Tibial nerve (tissue), 4 donors: ENCODE measurements around the gene DCXR.

Experiments
- EP300 ChIP-seq, 2 donors: sonication (generic); formaldehyde crosslinking; IDR thresholded peaks; one replicate each; pipeline ENCODE4 v1.6.1; 2017; ENCODE audit warnings: antibody characterized with exemption in 2 of 2, mild to moderate bottlenecking in 1 of 2
- POLR2A ChIP-seq, 2 donors: fragments of 450-650 bp; IDR thresholded peaks; one replicate each; pipeline ENCODE4 v1.6.1; 2017; ENCODE audit warnings: antibody characterized with exemption in 2 of 2, mild to moderate bottlenecking in 2 of 2, moderate library complexity in 2 of 2
- TF ChIP-seq, protein P1 (sequence below), 5 experiments: fragments of 200-600 bp in 3 of 5; fragments of 450-650 bp in 2 of 5; sonication (generic) in 3 of 5; IDR thresholded peaks; one replicate each; pipeline ENCODE4 v1.5.1; 2016 to 2019; ENCODE audit warnings: antibody characterized with exemption in 5 of 5, mild to moderate bottlenecking in 3 of 5, moderate library complexity in 2 of 5

DNA sequence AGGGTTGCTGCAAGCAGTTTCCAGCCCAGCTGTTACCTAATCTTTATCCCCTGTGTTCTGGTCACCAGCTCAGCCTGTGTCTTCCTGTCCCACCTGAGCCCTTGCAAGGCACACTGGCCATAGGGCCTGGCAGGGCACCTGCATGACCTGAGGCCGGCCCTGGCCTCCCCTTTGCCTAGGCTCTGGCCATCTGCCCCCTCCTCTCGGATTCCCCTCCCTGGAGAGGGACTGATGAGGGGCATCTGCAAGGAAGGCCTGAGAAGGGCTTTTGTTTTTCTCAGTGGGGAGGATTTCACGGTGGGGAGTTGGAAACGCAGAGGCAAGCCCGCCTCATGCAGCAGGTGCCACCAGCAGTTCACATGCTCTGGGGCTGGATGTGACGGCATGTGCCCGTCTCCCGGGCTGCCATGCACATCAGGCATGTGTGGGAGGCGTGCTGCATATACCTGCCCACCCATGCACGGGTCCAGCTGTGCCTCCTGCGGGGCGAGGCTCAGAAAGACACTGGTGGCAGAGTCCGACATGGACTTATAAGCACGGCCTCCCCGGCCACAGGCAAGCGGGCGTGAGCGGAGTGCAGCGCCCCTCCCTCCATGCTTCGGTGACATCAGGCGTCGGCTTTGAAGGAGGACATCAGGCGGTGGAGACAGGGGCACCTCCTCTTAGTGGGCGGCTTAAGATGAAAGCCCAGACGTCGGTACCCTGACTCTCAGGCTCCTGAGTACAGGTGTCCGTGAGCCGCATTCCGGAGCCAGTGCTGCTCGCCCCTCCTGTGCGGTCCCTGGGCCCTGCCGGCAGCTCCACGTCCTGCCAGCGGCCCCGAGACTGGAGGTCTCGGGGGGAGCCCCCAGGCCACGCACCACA is 43.5 kb downstream of the DCXR start:
- TF ChIP-seq POLR2A (IDR thresholded peaks at IDR 0.05) (no peak), EP300 (IDR thresholded peaks at IDR 0.05) (no peak)
- TF ChIP-seq, protein P1, sequence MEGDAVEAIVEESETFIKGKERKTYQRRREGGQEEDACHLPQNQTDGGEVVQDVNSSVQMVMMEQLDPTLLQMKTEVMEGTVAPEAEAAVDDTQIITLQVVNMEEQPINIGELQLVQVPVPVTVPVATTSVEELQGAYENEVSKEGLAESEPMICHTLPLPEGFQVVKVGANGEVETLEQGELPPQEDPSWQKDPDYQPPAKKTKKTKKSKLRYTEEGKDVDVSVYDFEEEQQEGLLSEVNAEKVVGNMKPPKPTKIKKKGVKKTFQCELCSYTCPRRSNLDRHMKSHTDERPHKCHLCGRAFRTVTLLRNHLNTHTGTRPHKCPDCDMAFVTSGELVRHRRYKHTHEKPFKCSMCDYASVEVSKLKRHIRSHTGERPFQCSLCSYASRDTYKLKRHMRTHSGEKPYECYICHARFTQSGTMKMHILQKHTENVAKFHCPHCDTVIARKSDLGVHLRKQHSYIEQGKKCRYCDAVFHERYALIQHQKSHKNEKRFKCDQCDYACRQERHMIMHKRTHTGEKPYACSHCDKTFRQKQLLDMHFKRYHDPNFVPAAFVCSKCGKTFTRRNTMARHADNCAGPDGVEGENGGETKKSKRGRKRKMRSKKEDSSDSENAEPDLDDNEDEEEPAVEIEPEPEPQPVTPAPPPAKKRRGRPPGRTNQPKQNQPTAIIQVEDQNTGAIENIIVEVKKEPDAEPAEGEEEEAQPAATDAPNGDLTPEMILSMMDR (IDR thresholded peaks at IDR 0.05), result no peak
